ENCODE results near the gene STXBP5. TPM values are rescaled to one million over a fixed set of nuclear protein-coding genes. Genes with fewer than 3 reads are reported as not detected.

STXBP5 gene
- total RNA-seq, 3 donors from 2014 or later = 42.0 to 71.1 (median 47.8) TPM

DNA sequence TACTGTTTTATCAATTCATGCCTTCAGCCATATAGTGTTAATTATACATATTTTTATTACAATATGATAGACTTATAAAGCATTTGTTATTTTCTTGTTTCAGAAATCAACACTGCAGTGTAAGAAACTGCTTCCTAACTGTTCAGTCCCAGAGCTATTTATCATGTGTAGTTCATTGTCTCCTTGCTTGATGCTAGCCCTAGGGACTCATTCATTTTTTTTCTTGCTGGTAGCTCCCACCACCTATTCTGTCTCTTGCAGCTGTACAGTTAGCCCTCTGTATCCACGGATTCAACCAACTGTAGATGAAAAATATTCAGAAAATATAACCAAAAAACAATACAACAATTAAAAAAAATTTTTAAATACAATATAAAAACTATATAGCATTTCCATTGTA lies 121.3 kb downstream of the STXBP5 start:
- ATAC-seq (no peak), DNase-seq (no peak)
- Histone ChIP-seq H3K4me1 (ENCODE audit: low read depth) (no peaks in the 10 kb centered on the region), H3K36me3 (ENCODE audit: low read depth) (no peaks in the 10 kb centered on the region), H3K9me3 (no peaks in the 10 kb centered on the region), H3K4me3 (no peak overlapping the region)
- TF ChIP-seq, protein P1, sequence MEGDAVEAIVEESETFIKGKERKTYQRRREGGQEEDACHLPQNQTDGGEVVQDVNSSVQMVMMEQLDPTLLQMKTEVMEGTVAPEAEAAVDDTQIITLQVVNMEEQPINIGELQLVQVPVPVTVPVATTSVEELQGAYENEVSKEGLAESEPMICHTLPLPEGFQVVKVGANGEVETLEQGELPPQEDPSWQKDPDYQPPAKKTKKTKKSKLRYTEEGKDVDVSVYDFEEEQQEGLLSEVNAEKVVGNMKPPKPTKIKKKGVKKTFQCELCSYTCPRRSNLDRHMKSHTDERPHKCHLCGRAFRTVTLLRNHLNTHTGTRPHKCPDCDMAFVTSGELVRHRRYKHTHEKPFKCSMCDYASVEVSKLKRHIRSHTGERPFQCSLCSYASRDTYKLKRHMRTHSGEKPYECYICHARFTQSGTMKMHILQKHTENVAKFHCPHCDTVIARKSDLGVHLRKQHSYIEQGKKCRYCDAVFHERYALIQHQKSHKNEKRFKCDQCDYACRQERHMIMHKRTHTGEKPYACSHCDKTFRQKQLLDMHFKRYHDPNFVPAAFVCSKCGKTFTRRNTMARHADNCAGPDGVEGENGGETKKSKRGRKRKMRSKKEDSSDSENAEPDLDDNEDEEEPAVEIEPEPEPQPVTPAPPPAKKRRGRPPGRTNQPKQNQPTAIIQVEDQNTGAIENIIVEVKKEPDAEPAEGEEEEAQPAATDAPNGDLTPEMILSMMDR (IDR thresholded peaks at IDR 0.05) = no peak
- intact Hi-C loops (cut with DNase I, micrococcal nuclease) = no loop called here

GRCh38 chr6:147331401-147331800 lies 127.2 kb downstream of the STXBP5 start:
- no peak for DNase-seq
- Histone ChIP-seq H3K4me1 (ENCODE audit: low read depth) (no peaks in the 10 kb centered on the region), H3K9me3 (no peaks in the 10 kb centered on the region), H3K36me3 (ENCODE audit: low read depth) (no peaks in the 10 kb centered on the region), H3K4me3 (no peak overlapping the region)
- TF ChIP-seq, protein P1 (IDR thresholded peaks at IDR 0.05) = no peak
- intact Hi-C loops (cut with DNase I, micrococcal nuclease) = no loop called here
- ATAC-seq = no peak

- no peaks in the 10 kb centered on the region for H3K36me3 ChIP-seq (ENCODE audit: low read depth)
- peaks cover 7% of the 10 kb centered on the region for H3K4me1 ChIP-seq (ENCODE audit: low read depth)
- no peaks in the 10 kb centered on the region for H3K9me3 ChIP-seq
- intact Hi-C loops (cut with DNase I, micrococcal nuclease) = no loop called here
- TF ChIP-seq, protein P1 (IDR thresholded peaks at IDR 0.05) = no peak
- no peak for ATAC-seq
- no peak for DNase-seq
- H3K4me3 ChIP-seq = no peak overlapping the region
Observed at GRCh38 chr6:147337921-147338320, 133.7 kb downstream of the STXBP5 start.

- Histone ChIP-seq H3K36me3 (ENCODE audit: low read depth) (no peaks in the 10 kb centered on the region), H3K4me3 (no peak overlapping the region), H3K9me3 (no peaks in the 10 kb centered on the region), H3K4me1 (ENCODE audit: low read depth) (peaks cover 7% of the 10 kb centered on the region)
- intact Hi-C loops (cut with DNase I, micrococcal nuclease) = no loop called here
- ATAC-seq (peak; percentile 99), DNase-seq (peak; percentile 44 to 82 (median 70))
- TF ChIP-seq, protein P1 (IDR thresholded peaks at IDR 0.05) = no peak
Observed at GRCh38 chr6:147341486-147341885, 137.3 kb downstream of the STXBP5 start.

- Histone ChIP-seq H3K4me3 (no peak overlapping the region), H3K9me3 (no peaks in the 10 kb centered on the region), H3K36me3 (ENCODE audit: low read depth) (no peaks in the 10 kb centered on the region), H3K4me1 (ENCODE audit: low read depth) (peaks cover 7% of the 10 kb centered on the region)
- intact Hi-C loops (cut with DNase I, micrococcal nuclease) = no loop called here
- no peak for ATAC-seq
- TF ChIP-seq, protein P1 (IDR thresholded peaks at IDR 0.05) = no peak
- DNase-seq = no peak
Observed at GRCh38 chr6:147345902-147346301, 141.7 kb downstream of the STXBP5 start.

All from mucosa of descending colon (tissue), 3 donors.